GM23248 (cell line): ENCODE measurements around the gene CAPNS2. TPM values are rescaled to one million over a fixed set of nuclear protein-coding genes. Genes with fewer than 3 reads are reported as not detected.

Source experiments
- DNase-seq: peaks from one replicate; pipeline ENCODE4 v3.0.0-alpha.2; 2015
- H2AFZ ChIP-seq: fragments of 200-600 bp; sonication (generic); 2 replicates; pipeline ENCODE4 v1.6.1; 2016; ENCODE audit warnings: antibody characterized with exemption
- H3F3A ChIP-seq: fragments of 200-600 bp; sonication (generic); 2 replicates; pipeline ENCODE4 v1.6.1; 2016; ENCODE audit warnings: mild to moderate bottlenecking, antibody characterized with exemption, mixed run types; ENCODE audit not compliant: insufficient read depth
- H3K27ac ChIP-seq: fragments of 200-600 bp; sonication (generic); 2 replicates; pipeline ENCODE4 v1.5.1; 2016; ENCODE audit warnings: mild to moderate bottlenecking
- H3K27me3 ChIP-seq: fragments of 200-600 bp; sonication (generic); replicated peaks from 2 replicates; pipeline ENCODE4 v1.6.1; 2016; ENCODE audit warnings: mild to moderate bottlenecking; ENCODE audit not compliant: insufficient read depth
- H3K36me3 ChIP-seq: fragments of 200-600 bp; sonication (generic); 2 replicates; pipeline ENCODE4 v1.6.1; 2016; ENCODE audit warnings: low read depth, mild to moderate bottlenecking
- H3K4me1 ChIP-seq: fragments of 200-600 bp; sonication (generic); 2 replicates; pipeline ENCODE4 v1.6.1; 2016; ENCODE audit warnings: mild to moderate bottlenecking; ENCODE audit not compliant: insufficient read depth
- H3K4me2 ChIP-seq: fragments of 200-600 bp; sonication (generic); one replicate; pipeline ENCODE4 v1.6.1; 2016; ENCODE audit warnings: mild to moderate bottlenecking; ENCODE audit not compliant: unreplicated experiment
- H3K4me3 ChIP-seq: fragments of 200-600 bp; sonication (generic); 2 replicates; pipeline ENCODE4 v1.5.1; 2016; ENCODE audit warnings: mild to moderate bottlenecking
- H3K79me2 ChIP-seq: fragments of 200-600 bp; sonication (generic); 2 replicates; pipeline ENCODE4 v1.6.1; 2016; ENCODE audit warnings: mild to moderate bottlenecking; ENCODE audit not compliant: insufficient read depth
- H3K9ac ChIP-seq: fragments of 200-600 bp; sonication (generic); 2 replicates; pipeline ENCODE4 v1.6.1; 2016; ENCODE audit warnings: mild to moderate bottlenecking
- H3K9me2 ChIP-seq: fragments of 200-600 bp; sonication (generic); 2 replicates; pipeline ENCODE4 v1.6.1; 2016; ENCODE audit warnings: mixed run types, mild to moderate bottlenecking, moderate library complexity; ENCODE audit not compliant: insufficient read depth
- H3K9me3 ChIP-seq: fragments of 200-600 bp; sonication (generic); one replicate; pipeline ENCODE4 v1.6.1; 2017; ENCODE audit warnings: low read depth
- H4K20me1 ChIP-seq: fragments of 200-600 bp; sonication (generic); 2 replicates; pipeline ENCODE4 v1.6.0; 2016; ENCODE audit not compliant: insufficient read depth
- EZH2 ChIP-seq: fragments of 200-600 bp; sonication (generic); IDR thresholded peaks from 2 replicates; pipeline ENCODE4 v1.6.1; 2018; ENCODE audit warnings: antibody characterized with exemption, mild to moderate bottlenecking; ENCODE audit not compliant: insufficient read depth, poor library complexity, severe bottlenecking
- EZH2phosphoT487 ChIP-seq: fragments of 200-600 bp; sonication (generic); IDR thresholded peaks from 2 replicates; pipeline ENCODE4 v1.6.1; 2018; ENCODE audit warnings: antibody characterized with exemption, moderate library complexity, mild to moderate bottlenecking, low read depth; ENCODE audit not compliant: insufficient read depth
- WGBS, 2 experiments: methylation state at CpG; one replicate each; pipeline ENCODE4 v1.1.6; 2015 to 2017; ENCODE audit warnings: low lambda C conversion rate in 2 of 2, low coverage in 1 of 2; ENCODE audit errors: missing lambda C conversion rate in 2 of 2; 5-methylcytosine and 5-hydroxymethylcytosine counted together
- in situ Hi-C: fragments of 300-500 bp; cut with MboI; formaldehyde crosslinking; loops from 2 replicates; pipeline ENCODE4 v1.15.0; 2020
- polyA plus RNA-seq: library from polyadenylated mRNA; unstranded; fragments of >200 nt; fragmentation: Nextera tagmentation; extraction: Ambion mirVana; gene quantifications from 2 replicates; pipeline ENCODE4 v1.2.1, GENCODE V29; 2016
- total RNA-seq: library from RNA; depleted of rRNA; stranded (reverse); fragments of >200 nt; shearing (Covaris generic); gene quantifications from 2 replicates; pipeline ENCODE4 v1.2.3, GENCODE V29; 2014

The CAPNS2 gene
- total and polyA plus RNA-seq, 2 experiments from 2014 or later: not detected

GRCh38 chr16:55529018-55529417, 37.5 kb upstream of the CAPNS2 start:
- Histone ChIP-seq H3K4me3 (no peak overlapping the region), H3K4me1 (peaks cover 5% of the 10 kb centered on the region; the same call in 1 of the 2 replicates), H3K9me3 (no peaks in the 10 kb centered on the region), H3K9ac (no peak overlapping the region), H3K4me2 (no peak overlapping the region), H4K20me1 (no peaks in the 10 kb centered on the region), H3K9me2 (no peaks in the 10 kb centered on the region), H3K36me3 (no peaks in the 10 kb centered on the region; the same call in 1 of the 2 replicates), H3K27me3 (no peaks in the 10 kb centered on the region), H3F3A (peaks cover 6% of the 10 kb centered on the region; the same call in 1 of the 2 replicates), H3K79me2 (no peaks in the 10 kb centered on the region), H2AFZ (no peak overlapping the region), H3K27ac (no peak overlapping the region)
- TF ChIP-seq EZH2: no peak
- WGBS, 2 experiments: 88 to 92% methylated on average over 2 of the region's 2 CpGs
- no peak for DNase-seq
- in situ Hi-C loops: no loop called here

DNA sequence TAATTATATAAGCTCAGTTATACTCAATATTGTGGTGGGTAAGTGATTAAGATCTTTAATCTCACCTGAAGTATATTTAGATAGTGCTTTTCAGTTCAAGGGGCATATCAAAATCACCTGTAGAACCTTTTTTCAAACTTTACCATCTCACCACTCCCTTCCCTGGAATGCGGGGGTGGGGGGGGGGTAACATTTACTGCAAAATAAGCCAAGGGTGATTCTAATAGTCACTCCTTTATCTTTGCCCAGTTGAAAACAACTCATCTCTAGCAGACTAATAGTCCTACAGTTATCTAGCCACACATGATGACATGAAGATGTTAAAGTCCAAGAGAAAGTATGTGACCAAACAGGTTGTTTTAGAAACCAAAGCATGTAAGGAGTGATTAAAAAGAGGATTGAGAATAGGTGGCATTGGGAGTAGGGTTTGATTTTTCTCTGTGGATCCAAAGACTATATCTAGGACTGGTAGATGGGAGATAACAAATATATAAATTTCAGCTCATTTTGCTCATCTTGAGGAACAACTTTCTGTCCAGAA, 36.1 kb upstream of the CAPNS2 start:
- DNase-seq: no peak
- TF ChIP-seq EZH2 (no peak), EZH2phosphoT487 (no peak)
- no peaks in the 10 kb centered on the region for H3K79me2 ChIP-seq
- no peaks in the 10 kb centered on the region for H4K20me1 ChIP-seq
- 95 to 97% methylated on average over 1 of the region's 1 CpG for WGBS, 2 experiments
- H3K9me2 ChIP-seq: no peaks in the 10 kb centered on the region
- H3K4me1 ChIP-seq: peaks cover 5% of the 10 kb centered on the region; the same call in 1 of the 2 replicates
- H3K4me3 ChIP-seq: no peak overlapping the region
- H3K9me3 ChIP-seq: no peaks in the 10 kb centered on the region
- H3F3A ChIP-seq: peaks cover 6% of the 10 kb centered on the region; the same call in 1 of the 2 replicates
- in situ Hi-C loops: no loop called here
- H3K27ac ChIP-seq: no peak overlapping the region
- no peaks in the 10 kb centered on the region; the same call in 1 of the 2 replicates for H3K36me3 ChIP-seq
- no peak overlapping the region for H3K4me2 ChIP-seq
- H3K27me3 ChIP-seq: no peaks in the 10 kb centered on the region
- no peak overlapping the region for H2AFZ ChIP-seq
- H3K9ac ChIP-seq: no peak overlapping the region

- H3K4me2 ChIP-seq: no peak overlapping the region
- H3K9me3 ChIP-seq: no peaks in the 10 kb centered on the region
- H3K36me3 ChIP-seq: no peaks in the 10 kb centered on the region; the same call in 1 of the 2 replicates
- no peak overlapping the region for H2AFZ ChIP-seq
- H3K27ac ChIP-seq: no peak overlapping the region
- peak; percentile 42 for DNase-seq
- H3K79me2 ChIP-seq: no peaks in the 10 kb centered on the region
- no peaks in the 10 kb centered on the region for H3F3A ChIP-seq
- no peaks in the 10 kb centered on the region for H3K9me2 ChIP-seq
- no peak for TF ChIP-seq EZH2
- no peak for TF ChIP-seq EZH2phosphoT487
- 79 to 83% methylated on average over 1 of the region's 1 CpG for WGBS, 2 experiments
- H3K4me3 ChIP-seq: no peak overlapping the region
- no peak overlapping the region for H3K9ac ChIP-seq
- H3K27me3 ChIP-seq: no peaks in the 10 kb centered on the region
- in situ Hi-C loops: no loop called here
- H3K4me1 ChIP-seq: peaks cover 5% of the 10 kb centered on the region; the same call in 1 of the 2 replicates
- no peaks in the 10 kb centered on the region for H4K20me1 ChIP-seq
Observed at GRCh38 chr16:55532227-55532626, 34.3 kb upstream of the CAPNS2 start.

- in situ Hi-C loops: no loop called here
- Histone ChIP-seq H2AFZ (no peak overlapping the region), H3K27me3 (no peaks in the 10 kb centered on the region), H3K27ac (no peak overlapping the region), H3K79me2 (no peaks in the 10 kb centered on the region), H3K4me2 (no peak overlapping the region), H3K4me1 (peaks cover 20% of the 10 kb centered on the region), H3F3A (peaks cover 4% of the 10 kb centered on the region; the same call in 1 of the 2 replicates), H3K4me3 (no peak overlapping the region), H3K9ac (no peak overlapping the region), H3K9me2 (no peaks in the 10 kb centered on the region), H4K20me1 (no peaks in the 10 kb centered on the region), H3K9me3 (no peaks in the 10 kb centered on the region), H3K36me3 (no peaks in the 10 kb centered on the region; the same call in 1 of the 2 replicates)
- TF ChIP-seq EZH2 (no peak), EZH2phosphoT487 (no peak)
- 73 to 86% methylated on average over 2 of the region's 2 CpGs for WGBS, 2 experiments
- DNase-seq: no peak
Observed at GRCh38 chr16:55534756-55535155, 31.7 kb upstream of the CAPNS2 start.

DNA sequence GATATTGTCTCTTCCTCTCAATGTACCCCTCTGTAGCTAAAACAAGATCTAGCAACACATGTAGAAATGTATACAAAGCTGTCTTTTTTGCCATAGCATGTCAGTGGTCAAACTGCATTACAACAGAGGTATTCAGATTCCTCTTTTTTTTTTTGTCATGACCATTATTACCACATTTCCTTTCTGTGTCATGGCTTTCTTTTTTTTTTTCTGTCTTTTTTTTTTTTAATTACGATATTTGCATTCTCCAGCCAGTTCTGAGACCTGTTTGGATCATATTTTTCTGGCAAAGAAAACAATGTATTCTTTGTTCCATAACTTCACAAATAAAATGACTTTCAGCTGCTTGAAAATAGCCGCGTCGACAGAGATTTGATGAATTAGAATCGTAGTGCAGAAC, 27.4 kb upstream of the CAPNS2 start:
- H3K4me3 ChIP-seq: peak overlapping the region; percentile 18; the same call in 1 of the 2 replicates
- H3K36me3 ChIP-seq: no peaks in the 10 kb centered on the region
- no peaks in the 10 kb centered on the region for H3K9me2 ChIP-seq
- peak overlapping the region; percentile 74 for H3K4me2 ChIP-seq
- H3K4me1 ChIP-seq: peaks cover 33% of the 10 kb centered on the region
- H3K79me2 ChIP-seq: no peaks in the 10 kb centered on the region
- peak overlapping the region; percentile 28; the same call in 1 of the 2 replicates for H3K9ac ChIP-seq
- H2AFZ ChIP-seq: peak overlapping the region; percentile 59
- H3K27me3 ChIP-seq: no peaks in the 10 kb centered on the region
- in situ Hi-C loops: no loop called here
- peak overlapping the region; percentile 53 for H3K27ac ChIP-seq
- 6 to 15% methylated on average over 5 of the region's 5 CpGs for WGBS, 2 experiments
- H3F3A ChIP-seq: peaks cover 17% of the 10 kb centered on the region; the same call in 1 of the 2 replicates
- peak; percentile 69 for DNase-seq
- H3K9me3 ChIP-seq: no peaks in the 10 kb centered on the region
- H4K20me1 ChIP-seq: no peaks in the 10 kb centered on the region
- TF ChIP-seq EZH2 (no peak), EZH2phosphoT487 (no peak)
